Stimulated activated CD8-positive, alpha-beta memory T cell treated with anti-CD3 and anti-CD28 coated beads, Interleukin-7, amount 100 ng/mL, for 4 hours (primary cell): ENCODE data around the gene MEP1B.
"Not testable (repeated sequence)": the region's sequence is repeated elsewhere in the genome, so short reads cannot be mapped to it uniquely, and the experiment has no call there.

Source experiments
- DNase-seq, 2 donors: peaks; one replicate each; pipeline ENCODE4 v3.0.0-alpha.2; 2020; ENCODE audit warnings: low read depth in 2 of 2

MEP1B gene

GRCh38 chr18:32189790-32190189 lies at the start of gene MEP1B:
MEP1B (plus strand) TSS chr18:32190039; CDS start chr18:32190071, 32 bp downstream.
- DNase-seq, result no peak

- no peak for DNase-seq
These were observed 41.5 kb upstream of the MEP1B start for GRCh38 chr18:32148185-32148870.

- no peak for DNase-seq
These were observed 37.0 kb upstream of the MEP1B start for GRCh38 chr18:32152705-32153448.

GRCh38 chr18:32156855-32157254 lies 33.0 kb upstream of the MEP1B start:
- DNase-seq, result no peak

GRCh38 chr18:32157580-32157979 lies 32.3 kb upstream of the MEP1B start:
- no peak for DNase-seq

GRCh38 chr18:32158108-32158624 lies 31.7 kb upstream of the MEP1B start:
- DNase-seq, result peak; percentile 51 to 53

- not testable (repeated sequence) for DNase-seq
These were observed 31.2 kb upstream of the MEP1B start for GRCh38 chr18:32158631-32159030.

GRCh38 chr18:32160547-32160946 lies 29.3 kb upstream of the MEP1B start:
- no peak for DNase-seq

GRCh38 chr18:32167980-32168730 lies 21.7 kb upstream of the MEP1B start:
- no peak for DNase-seq

GRCh38 chr18:32173654-32174053 lies 16.2 kb upstream of the MEP1B start:
- no peak for DNase-seq

GRCh38 chr18:32174719-32175118 lies 15.1 kb upstream of the MEP1B start:
- DNase-seq, result no peak

- no peak for DNase-seq
These were observed 14.6 kb upstream of the MEP1B start for GRCh38 chr18:32175265-32175664.

- not testable (repeated sequence) for DNase-seq
These were observed 13.1 kb upstream of the MEP1B start for GRCh38 chr18:32176745-32177144.

- DNase-seq, result no peak
These were observed 12.3 kb upstream of the MEP1B start for GRCh38 chr18:32177530-32177929.

GRCh38 chr18:32183503-32183902 lies 6.3 kb upstream of the MEP1B start:
- no peak for DNase-seq

- DNase-seq, result no peak
These were observed 370 bp downstream of the MEP1B start for GRCh38 chr18:32190209-32190608.

- no peak for DNase-seq
These were observed 6.3 kb downstream of the MEP1B start for GRCh38 chr18:32195881-32196815.

GRCh38 chr18:32200766-32201165 lies 10.9 kb downstream of the MEP1B start:
- DNase-seq, result no peak

GRCh38 chr18:32201948-32202672 lies 12.3 kb downstream of the MEP1B start:
- no peak for DNase-seq

GRCh38 chr18:32208023-32208422 lies 18.2 kb downstream of the MEP1B start:
- DNase-seq, result no peak

- no peak for DNase-seq
These were observed 18.7 kb downstream of the MEP1B start for GRCh38 chr18:32208577-32208976.
